IMR-90 (cell line): ENCODE results near the gene MTUS2. TPM values are rescaled to one million over a fixed set of nuclear protein-coding genes. Genes with fewer than 3 reads are reported as not detected.

Source experiments
- ATAC-seq: fragments of 200-7000 bp; cut with Tn5 transposase; 2 replicates; pipeline ENCODE4 v1.9.1; 2020; ENCODE audit warnings: low read depth, mild to moderate bottlenecking, moderate library complexity
- BruUV-seq: library from RNA; stranded (reverse); fragments of 400-500 nt; replicated peaks from 2 replicates; lab custom pipeline; 2021; lab: Mats Ljungman, UMichigan
- CTCF ChIA-PET: fragments of 300-600 bp; formaldehyde crosslinking; extraction: SDS; loops from one replicate; lab custom pipeline; 2021; ENCODE audit warnings: antibody characterized with exemption; lab: Yijun Ruan, JAX
- POLR2A ChIA-PET: fragments of 300-600 bp; sonication (Branson Sonifier 250); formaldehyde crosslinking; loops from one replicate; lab custom pipeline; 2022; ENCODE audit warnings: antibody characterized with exemption; ENCODE audit not compliant: unreplicated experiment; lab: Charles Lee
- DNase-seq: peaks from one replicate; pipeline ENCODE4 v3.0.0; 2013
- H2AFZ ChIP-seq: replicated peaks from 2 replicates; pipeline ENCODE3; 2013; ENCODE audit warnings: low read length, mild to moderate bottlenecking; ENCODE audit not compliant: poor library complexity
- H2AK5ac ChIP-seq: 2 replicates; pipeline ENCODE4 v1.6.1; 2013; ENCODE audit warnings: low read depth, low read length, inconsistent platforms
- H2AK9ac ChIP-seq: replicated peaks from 2 replicates; pipeline ENCODE3; 2013; ENCODE audit warnings: mild to moderate bottlenecking, low read depth, low read length, moderate library complexity; ENCODE audit not compliant: poor library complexity
- H2BK120ac ChIP-seq: 2 replicates; pipeline ENCODE4 v1.6.1; 2013; ENCODE audit warnings: low read depth, low read length, inconsistent platforms
- H2BK15ac ChIP-seq: 3 replicates; pipeline ENCODE4 v1.6.1; 2013; ENCODE audit warnings: low read depth, low read length, inconsistent platforms
- H2BK20ac ChIP-seq: 2 replicates; pipeline ENCODE4 v1.6.1; 2013; ENCODE audit warnings: low read depth, mild to moderate bottlenecking, inconsistent platforms, low read length, moderate library complexity
- H2BK5ac ChIP-seq: 2 replicates; pipeline ENCODE4 v1.6.1; 2013; ENCODE audit warnings: mild to moderate bottlenecking, low read depth, low read length, inconsistent platforms; ENCODE audit not compliant: poor library complexity, severe bottlenecking
- H3K14ac ChIP-seq: replicated peaks from 2 replicates; pipeline ENCODE4 v1.6.1; 2013; ENCODE audit warnings: low read depth, low read length, inconsistent platforms
- H3K18ac ChIP-seq: 2 replicates; pipeline ENCODE4 v1.6.1; 2013; ENCODE audit warnings: low read depth, low read length, control low read depth
- H3K23ac ChIP-seq: 2 replicates; pipeline ENCODE4 v1.6.1; 2013; ENCODE audit warnings: low read depth, low read length, inconsistent platforms
- H3K27ac ChIP-seq: 2 replicates; pipeline ENCODE4 v1.5.1; 2013; ENCODE audit warnings: mild to moderate bottlenecking, control low read depth, low read length; ENCODE audit not compliant: insufficient read depth
- H3K27me3 ChIP-seq: 2 replicates; pipeline ENCODE4 v1.6.1; 2013; ENCODE audit warnings: low read length; ENCODE audit not compliant: control insufficient read depth, insufficient read depth
- H3K36me3 ChIP-seq: 2 replicates; pipeline ENCODE4 v1.6.1; 2013; ENCODE audit warnings: low read length, mixed read lengths; ENCODE audit not compliant: control insufficient read depth, insufficient read depth
- H3K4ac ChIP-seq: 2 replicates; pipeline ENCODE4 v1.6.1; 2013; ENCODE audit warnings: low read depth, low read length, inconsistent platforms
- H3K4me1 ChIP-seq: 2 replicates; pipeline ENCODE4 v1.6.1; 2013; ENCODE audit warnings: low read length, mixed read lengths; ENCODE audit not compliant: control insufficient read depth, insufficient read depth
- H3K4me2 ChIP-seq: 2 replicates; pipeline ENCODE4 v1.6.1; 2013; ENCODE audit warnings: low read depth, mild to moderate bottlenecking, control low read depth, low read length, moderate library complexity
- H3K4me3 ChIP-seq: 2 replicates; pipeline ENCODE4 v1.5.1; 2013; ENCODE audit warnings: low read depth, mild to moderate bottlenecking, control low read depth, low read length, moderate library complexity; ENCODE audit not compliant: insufficient read depth
- H3K56ac ChIP-seq: 2 replicates; pipeline ENCODE4 v1.6.1; 2013; ENCODE audit warnings: low read length, inconsistent platforms; ENCODE audit not compliant: insufficient read depth; ENCODE audit errors: extremely low read depth
- H3K79me1 ChIP-seq, 2 experiments: 2 replicates each; pipeline ENCODE4 v1.6.1; 2013; ENCODE audit warnings: low read length in 2 of 2, inconsistent platforms in 1 of 2, low read depth in 1 of 2
- H3K9ac ChIP-seq: 2 replicates; pipeline ENCODE4 v1.6.1; 2013; ENCODE audit warnings: low read depth, low read length, control low read depth
- H3K9me1 ChIP-seq: 2 replicates; pipeline ENCODE4 v1.6.1; 2013; ENCODE audit warnings: low read length, inconsistent platforms; ENCODE audit not compliant: insufficient read depth
- H3K9me3 ChIP-seq: 2 replicates; pipeline ENCODE4 v1.6.1; 2013; ENCODE audit warnings: low read length; ENCODE audit not compliant: control insufficient read depth, insufficient read depth
- H4K20me1 ChIP-seq: 2 replicates; pipeline ENCODE4 v1.6.1; 2013; ENCODE audit warnings: low read length, inconsistent platforms; ENCODE audit not compliant: insufficient read depth
- H4K5ac ChIP-seq: 2 replicates; pipeline ENCODE4 v1.6.1; 2013; ENCODE audit warnings: mild to moderate bottlenecking, low read depth, low read length, control low read depth
- H4K8ac ChIP-seq, 2 experiments: 2 replicates each; pipeline ENCODE4 v1.6.1; 2013; ENCODE audit warnings: low read depth in 2 of 2, low read length in 2 of 2, control low read depth in 1 of 2, inconsistent platforms in 1 of 2
- H4K91ac ChIP-seq: 2 replicates; pipeline ENCODE4 v1.6.1; 2013; ENCODE audit warnings: low read depth, low read length, inconsistent platforms; ENCODE audit not compliant: insufficient read depth
- MXI1 ChIP-seq: IDR thresholded peaks from 2 replicates; pipeline ENCODE4 v1.6.1; 2012; ENCODE audit warnings: low read depth, mild to moderate bottlenecking, low read length, moderate library complexity, borderline replicate concordance
- WGBS, 2 experiments: methylation state at CpG; one replicate each; pipeline versions ENCODE4 v1.1.5 to v1.1.7; 2013; ENCODE audit warnings: missing lambda C conversion rate in 2 of 2; ENCODE audit not compliant: insufficient read length in 1 of 2; ENCODE audit errors: extremely low coverage in 2 of 2; 5-methylcytosine and 5-hydroxymethylcytosine counted together
- dilution Hi-C: fragments of 300-500 bp; cut with HindIII; formaldehyde crosslinking; loops from one replicate; pipeline ENCODE4 v1.14.3; 2018; ENCODE audit warnings: low sequenced_read_pairs; ENCODE audit not compliant: unreplicated experiment
- in situ Hi-C: fragments of 300-500 bp; cut with MboI; formaldehyde crosslinking; loops from 3 replicates; pipeline ENCODE4 v1.14.3; 2019; ENCODE audit warnings: low sequenced_read_pairs, inconsistent platforms, mixed read lengths
- intact Hi-C: fragments of 100-400 bp; cut with micrococcal nuclease; formaldehyde crosslinking; loops from 2 replicates; pipeline ENCODE4 v1.10.0; 2022
- polyA plus RNA-seq, 3 experiments: library from polyadenylated mRNA; depleted of rRNA; stranded (reverse); fragments of >200 nt; gene quantifications; 2 replicates each; pipeline ENCODE4 v1.2.3, GENCODE V29; 2012; ENCODE audit warnings: low replicate concordance in 1 of 3
- total RNA-seq: library from RNA; depleted of rRNA; stranded (reverse); fragments of >200 nt; gene quantifications from 2 replicates; pipeline ENCODE4 v1.2.3, GENCODE V29; 2012

The MTUS2 gene
- total and polyA plus RNA-seq, 2 of the 4 experiments (the other 2 are of a cell fraction): under 0.01 to 0.02 TPM

DNA sequence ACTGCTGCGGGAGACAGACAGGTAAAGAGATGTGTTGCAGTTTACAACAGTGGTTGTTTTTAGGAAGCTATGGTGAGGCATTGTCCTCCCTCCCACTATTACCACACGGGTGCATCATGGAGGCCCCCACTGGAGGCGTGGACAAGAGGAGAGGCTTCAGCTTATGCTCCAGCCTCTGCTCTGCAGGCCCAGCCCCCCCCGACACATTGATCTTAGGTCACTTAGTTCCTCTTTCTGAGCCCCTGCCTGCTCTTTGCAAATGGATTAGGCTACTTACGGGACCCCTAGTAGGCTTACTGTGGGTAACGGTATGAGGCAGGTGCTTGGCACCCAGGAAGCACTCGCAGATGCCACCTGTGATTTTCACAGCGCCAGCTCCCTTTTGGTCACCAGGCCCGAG lies 651.4 kb downstream of the MTUS2 start:
- BruUV-seq: no TSS peak
- Histone ChIP-seq H3K9me3 (no peaks in the 10 kb centered on the region), H4K91ac (no peak overlapping the region), H3K4ac (no peak overlapping the region), H3K56ac (no peak overlapping the region), H2AK5ac (no peak overlapping the region), H3K79me1 (no peaks in the 10 kb centered on the region), H3K9ac (no peak overlapping the region), H2BK120ac (no peak overlapping the region), H2AK9ac (no peak overlapping the region), H4K5ac (no peak overlapping the region), H3K4me2 (no peak overlapping the region), H3K27ac (no peak overlapping the region), H3K36me3 (no peaks in the 10 kb centered on the region), H2BK20ac (no peak overlapping the region), H2AFZ (peak overlapping the region; percentile 8), H3K27me3 (peaks cover 4% of the 10 kb centered on the region), H3K14ac (no peak overlapping the region), H3K4me3 (no peak overlapping the region), H4K8ac (no peak overlapping the region), H2BK15ac (no peak overlapping the region), H3K4me1 (peaks cover 2% of the 10 kb centered on the region), H2BK5ac (no peak overlapping the region), H4K20me1 (no peaks in the 10 kb centered on the region), H3K9me1 (no peaks in the 10 kb centered on the region; the same call in 1 of the 2 replicates), H3K18ac (no peak overlapping the region), H3K23ac (no peak overlapping the region)
- ATAC-seq (no peak), DNase-seq (no peak)
- in situ Hi-C loops: no loop called here
- TF ChIP-seq MXI1: no peak
- ChIA-PET POLR2A (no interaction called here), CTCF (interaction anchor here (2.7 kb wide), 1 partner anchor 16 kb away, joined by 10 read pairs; no protein-coding TSS in a partner anchor)
- dilution Hi-C loops: no loop called here
- intact Hi-C loops: no loop called here
- WGBS, 2 experiments: 87% methylated on average over 6 of the region's 9 CpGs; no CpG with 5 or more reads in 1 of the 2 experiments
